ENCODE data around the gene ARPC1B.

The ARPC1B gene

DNA sequence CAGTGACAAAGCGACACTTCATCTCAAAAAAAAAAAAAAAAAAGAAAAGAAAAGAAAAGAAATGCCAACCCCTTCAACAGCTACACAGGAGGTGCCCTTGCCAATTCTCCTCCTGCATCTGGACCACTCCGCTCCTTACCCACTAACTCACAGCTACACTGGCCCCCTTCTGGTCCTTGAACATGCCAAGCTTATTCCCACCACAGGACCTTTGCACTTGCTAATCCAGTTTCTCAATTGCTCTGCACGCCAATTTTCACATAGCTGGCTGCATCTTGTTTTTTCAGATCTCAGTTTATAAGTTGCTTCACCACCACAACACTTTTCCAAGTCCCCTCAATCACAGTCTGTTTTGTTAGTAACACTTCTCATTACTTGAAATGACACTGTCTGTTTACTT is 28.3 kb downstream of the ARPC1B start:
- no peak for DNase-seq (ENCODE audit: low spot score)
- TF ChIP-seq, protein P1, sequence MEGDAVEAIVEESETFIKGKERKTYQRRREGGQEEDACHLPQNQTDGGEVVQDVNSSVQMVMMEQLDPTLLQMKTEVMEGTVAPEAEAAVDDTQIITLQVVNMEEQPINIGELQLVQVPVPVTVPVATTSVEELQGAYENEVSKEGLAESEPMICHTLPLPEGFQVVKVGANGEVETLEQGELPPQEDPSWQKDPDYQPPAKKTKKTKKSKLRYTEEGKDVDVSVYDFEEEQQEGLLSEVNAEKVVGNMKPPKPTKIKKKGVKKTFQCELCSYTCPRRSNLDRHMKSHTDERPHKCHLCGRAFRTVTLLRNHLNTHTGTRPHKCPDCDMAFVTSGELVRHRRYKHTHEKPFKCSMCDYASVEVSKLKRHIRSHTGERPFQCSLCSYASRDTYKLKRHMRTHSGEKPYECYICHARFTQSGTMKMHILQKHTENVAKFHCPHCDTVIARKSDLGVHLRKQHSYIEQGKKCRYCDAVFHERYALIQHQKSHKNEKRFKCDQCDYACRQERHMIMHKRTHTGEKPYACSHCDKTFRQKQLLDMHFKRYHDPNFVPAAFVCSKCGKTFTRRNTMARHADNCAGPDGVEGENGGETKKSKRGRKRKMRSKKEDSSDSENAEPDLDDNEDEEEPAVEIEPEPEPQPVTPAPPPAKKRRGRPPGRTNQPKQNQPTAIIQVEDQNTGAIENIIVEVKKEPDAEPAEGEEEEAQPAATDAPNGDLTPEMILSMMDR (IDR thresholded peaks at IDR 0.05; ENCODE audit: extremely low read depth, missing control alignments): no peak

DNA sequence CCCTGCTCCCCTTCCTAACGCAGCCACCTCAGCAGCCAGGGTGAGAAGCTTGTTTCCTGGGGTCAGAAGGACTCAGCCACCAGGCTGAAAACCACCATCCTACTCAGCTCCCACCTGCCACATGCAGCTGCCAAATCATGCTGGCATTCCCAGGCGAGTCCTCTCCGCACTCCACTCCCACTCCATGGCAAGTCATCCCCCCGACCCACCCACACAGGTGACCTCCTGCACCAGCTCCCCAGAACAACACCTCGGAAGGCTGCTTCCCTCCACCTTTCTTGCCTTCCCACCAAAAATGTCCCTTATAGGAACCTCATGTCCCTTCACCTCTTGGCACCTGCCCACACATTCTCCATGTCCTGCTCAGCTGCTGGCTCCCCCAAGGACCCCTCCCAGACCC is 29.2 kb downstream of the ARPC1B start:
- no peak for DNase-seq (ENCODE audit: low spot score)
- TF ChIP-seq, protein P1 (IDR thresholded peaks at IDR 0.05; ENCODE audit: extremely low read depth, missing control alignments): no peak

DNA sequence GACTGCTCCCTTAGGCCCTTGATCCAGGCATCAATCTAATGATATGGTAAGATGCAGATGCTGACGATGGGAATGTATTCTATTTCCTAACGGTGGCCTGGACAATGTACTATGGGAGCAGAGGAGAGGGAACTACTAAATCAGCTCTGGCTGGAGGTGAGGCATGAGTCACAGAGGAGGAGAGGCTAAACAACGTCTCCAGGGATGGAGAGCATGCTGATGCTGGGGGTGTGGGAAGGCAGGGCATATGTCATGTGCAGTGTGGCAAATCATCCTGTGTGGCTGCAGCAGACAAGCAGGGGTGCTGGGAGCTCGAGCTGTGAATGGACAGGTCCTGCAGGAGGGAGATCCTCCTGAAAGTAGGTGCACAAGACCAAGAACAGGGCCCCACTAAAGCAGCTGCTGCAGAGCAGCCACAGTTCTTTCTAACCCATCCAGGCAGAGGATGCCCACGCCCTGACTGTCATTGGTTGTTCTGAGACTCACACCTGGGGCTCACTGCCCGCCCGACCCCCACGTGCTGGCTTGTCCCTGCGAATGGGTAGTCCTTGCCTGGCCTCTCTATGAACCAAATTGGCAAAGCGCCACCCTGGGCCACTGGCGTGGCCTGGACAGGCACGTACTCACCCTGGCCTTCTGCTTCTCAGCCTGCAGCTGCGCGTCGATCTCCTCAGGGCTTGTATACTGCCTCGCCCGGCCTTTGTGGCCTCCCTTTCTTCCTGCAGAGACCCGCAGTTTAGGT is 29.9 kb downstream of the ARPC1B start:
- TF ChIP-seq, protein P1 (IDR thresholded peaks at IDR 0.05; ENCODE audit: extremely low read depth, missing control alignments): no peak
- no peak for DNase-seq (ENCODE audit: low spot score)

DNA sequence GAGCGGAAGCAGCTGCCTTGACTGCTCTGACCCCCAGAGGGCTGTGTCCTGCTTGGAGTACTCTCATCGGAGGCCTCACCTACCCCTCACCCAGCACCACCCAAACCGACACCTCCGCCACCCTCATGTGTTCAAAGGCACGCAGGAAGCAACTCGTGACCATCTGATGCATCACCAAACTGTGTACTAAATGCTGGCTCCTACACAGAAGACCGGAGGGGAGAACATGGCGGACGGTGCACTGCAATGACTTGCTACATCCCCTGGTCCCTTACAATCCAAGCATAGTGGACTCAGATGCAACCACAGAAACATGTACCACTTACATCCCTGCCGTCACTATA is 30.4 kb downstream of the ARPC1B start:
- TF ChIP-seq, protein P1 (IDR thresholded peaks at IDR 0.05; ENCODE audit: extremely low read depth, missing control alignments): no peak
- DNase-seq (ENCODE audit: low spot score): no peak

DNA sequence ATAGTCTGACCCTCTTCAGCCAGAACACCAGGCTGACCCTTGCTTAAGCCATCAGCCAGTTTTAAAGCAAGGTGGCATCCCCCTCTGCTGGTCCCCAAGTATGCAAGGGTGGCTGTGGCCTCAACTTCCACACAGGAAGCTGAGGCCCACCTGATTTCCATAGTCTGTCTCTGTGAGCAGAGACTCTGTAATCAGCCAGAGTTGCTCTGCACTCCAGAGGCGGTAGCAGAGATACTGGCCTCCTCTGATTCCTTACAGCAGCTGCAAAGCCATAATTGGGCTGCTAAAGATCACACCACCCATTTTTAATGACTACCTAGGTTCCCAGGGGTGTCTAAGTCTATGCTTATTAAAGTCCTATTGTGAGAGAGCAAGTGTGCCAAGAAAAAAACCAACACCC is 32.0 kb downstream of the ARPC1B start:
- no peak for DNase-seq (ENCODE audit: low spot score)

DNA sequence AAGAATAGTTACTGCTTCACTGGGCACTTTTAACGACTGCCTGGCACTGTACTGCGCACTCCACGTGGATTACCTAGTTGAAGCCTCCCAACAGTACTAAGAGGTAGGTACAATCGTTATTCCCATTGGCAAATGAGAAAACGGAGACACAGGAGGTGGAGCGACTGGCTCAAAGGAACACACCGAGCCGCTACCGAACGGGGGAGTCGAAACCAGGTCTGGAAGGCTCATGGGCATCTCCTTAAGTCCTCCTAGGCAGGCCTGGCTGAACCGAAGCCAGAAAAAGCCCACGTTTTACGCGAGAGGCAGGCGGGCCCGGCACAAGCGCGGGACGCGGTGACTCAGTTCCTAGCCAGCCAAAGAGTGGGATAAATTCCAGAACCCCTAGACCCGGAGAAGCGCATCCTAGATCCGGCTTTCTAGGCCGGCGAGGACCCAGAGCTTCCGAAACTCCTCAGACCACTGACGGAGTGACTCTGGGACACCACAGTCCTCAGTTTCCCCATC is 33.4 kb downstream of the ARPC1B start:
- TF ChIP-seq, protein P1 (IDR thresholded peaks at IDR 0.05; ENCODE audit: extremely low read depth, missing control alignments): no peak
- DNase-seq (ENCODE audit: low spot score): no peak

More for the DNA sequence above, 32.0 kb downstream of the ARPC1B start:
- TF ChIP-seq, protein P1 (IDR thresholded peaks at IDR 0.05; ENCODE audit: extremely low read depth, missing control alignments): no peak

DNA sequence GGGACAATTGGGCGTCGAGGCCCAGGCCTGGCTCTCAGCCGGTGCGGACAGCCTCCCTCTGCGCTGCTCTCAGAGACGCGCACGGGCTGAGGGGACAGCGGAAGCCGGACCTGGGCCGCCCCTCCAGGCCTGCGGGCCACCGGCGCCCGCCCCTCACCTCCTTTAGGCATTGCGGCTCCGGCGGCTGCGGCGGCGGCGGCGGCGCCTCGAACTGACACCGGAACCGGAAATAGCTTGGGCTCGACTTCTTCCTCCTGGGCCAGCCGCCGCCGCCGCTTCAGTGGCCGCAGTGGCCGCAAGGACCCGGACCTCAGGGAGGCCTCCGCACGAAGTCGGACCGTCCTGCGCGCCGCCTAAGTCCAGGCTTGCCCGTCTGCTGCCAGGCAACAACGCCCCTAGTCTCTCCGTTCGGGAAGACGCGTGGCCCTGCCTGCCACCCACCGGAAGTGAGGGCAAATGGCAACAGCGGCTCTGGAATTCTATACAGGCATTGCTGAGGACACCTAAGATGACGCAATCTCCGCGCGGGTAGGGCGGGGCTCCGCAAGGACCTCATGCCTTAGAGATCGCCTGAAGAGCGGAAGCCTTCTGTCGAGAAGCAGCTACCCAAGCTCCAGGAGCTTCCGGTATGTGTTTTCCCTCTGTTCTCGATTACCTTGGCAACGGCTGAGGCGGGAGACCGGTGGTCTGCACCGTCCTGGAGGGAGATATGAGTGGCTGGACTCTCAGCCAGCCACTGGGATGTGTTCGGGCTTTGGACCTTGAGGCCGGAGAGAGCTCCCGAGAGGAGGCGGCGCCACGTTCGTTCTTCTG is 34.1 kb downstream of the ARPC1B start, which contains the start of the genes BUD31 and PDAP1:
TSS of gene BUD31 (plus strand) at position 591 of the 813 bp plus-strand sequence. CDS start 2,124 bp downstream, outside the sequence.
TSS of gene PDAP1 (minus strand) at position 219 of the 813 bp plus-strand sequence. CDS start at position 170, 49 bp downstream.
- TF ChIP-seq, protein P1 (IDR thresholded peaks at IDR 0.05; ENCODE audit: extremely low read depth, missing control alignments): no peak
- DNase-seq (ENCODE audit: low spot score): peak; percentile 96

Measured in GM20000 (cell line).